ENCODE measurements around the gene ATL2. TPM values are rescaled to one million over a fixed set of nuclear protein-coding genes. Genes with fewer than 3 reads are reported as not detected.

ATL2 gene
- total and polyA plus RNA-seq, 2 donors (not counting 1 experiment from before 2014, with no cell fraction given): 21.1 to 69.0 TPM

GRCh38 chr2:38301340-38301968, 75.6 kb downstream of the ATL2 start:
- Histone ChIP-seq H3K9me3 (ENCODE audit: control extremely low read depth in 1 of 3, control insufficient read depth in 2 of 3, insufficient read depth in 1 of 3, low read length in 2 of 3) (no peaks in the 10 kb centered on the region), H3K27me3 (replicated peaks in 1 of 4; ENCODE audit: control extremely low read depth in 1 of 4, control insufficient read depth in 3 of 4, insufficient read depth in 4 of 4, low read length in 3 of 4) (no peaks in the 10 kb centered on the region), H3K4me3 (ENCODE audit: control extremely low read depth in 1 of 5, extremely low read depth in 1 of 5, insufficient read depth in 1 of 5, low read depth in 2 of 5, low read length in 4 of 5) (no peak overlapping the region), H3K27ac (ENCODE audit: low read length in 2 of 2) (no peak overlapping the region), H3K4me2 (replicated peaks; ENCODE audit: low read depth, low read length, poor library complexity, severe bottlenecking) (peak overlapping the region; percentile 15), H4K20me1 (ENCODE audit: control insufficient read depth, insufficient read depth, low read length, poor library complexity, severe bottlenecking) (no peaks in the 10 kb centered on the region), H3K9ac (ENCODE audit: low read length) (no peak overlapping the region), H3K36me3 (replicated peaks in 1 of 2; ENCODE audit: control extremely low read depth in 1 of 2, control insufficient read depth in 1 of 2, extremely low read depth in 1 of 2, insufficient read depth in 2 of 2, low read length in 1 of 2) (peaks cover 6 to 44% of the 10 kb centered on the region in 2 experiments), H3K4me1 (ENCODE audit: control insufficient read depth in 2 of 2, insufficient read depth in 2 of 2, low read length in 2 of 2) (peaks cover 11% of the 10 kb centered on the region in 2 donors), H2AFZ (ENCODE audit: insufficient read depth, low read depth, low read length, poor library complexity, severe bottlenecking) (no peak overlapping the region), H3K79me2 (ENCODE audit: control insufficient read depth, insufficient read depth, low read length) (peaks cover 7% of the 10 kb centered on the region)
- DNase-seq: peak; percentile 42
- TF ChIP-seq, protein P1, sequence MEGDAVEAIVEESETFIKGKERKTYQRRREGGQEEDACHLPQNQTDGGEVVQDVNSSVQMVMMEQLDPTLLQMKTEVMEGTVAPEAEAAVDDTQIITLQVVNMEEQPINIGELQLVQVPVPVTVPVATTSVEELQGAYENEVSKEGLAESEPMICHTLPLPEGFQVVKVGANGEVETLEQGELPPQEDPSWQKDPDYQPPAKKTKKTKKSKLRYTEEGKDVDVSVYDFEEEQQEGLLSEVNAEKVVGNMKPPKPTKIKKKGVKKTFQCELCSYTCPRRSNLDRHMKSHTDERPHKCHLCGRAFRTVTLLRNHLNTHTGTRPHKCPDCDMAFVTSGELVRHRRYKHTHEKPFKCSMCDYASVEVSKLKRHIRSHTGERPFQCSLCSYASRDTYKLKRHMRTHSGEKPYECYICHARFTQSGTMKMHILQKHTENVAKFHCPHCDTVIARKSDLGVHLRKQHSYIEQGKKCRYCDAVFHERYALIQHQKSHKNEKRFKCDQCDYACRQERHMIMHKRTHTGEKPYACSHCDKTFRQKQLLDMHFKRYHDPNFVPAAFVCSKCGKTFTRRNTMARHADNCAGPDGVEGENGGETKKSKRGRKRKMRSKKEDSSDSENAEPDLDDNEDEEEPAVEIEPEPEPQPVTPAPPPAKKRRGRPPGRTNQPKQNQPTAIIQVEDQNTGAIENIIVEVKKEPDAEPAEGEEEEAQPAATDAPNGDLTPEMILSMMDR (IDR thresholded peaks at IDR 0.05): no peak
- TF ChIP-seq EZH2 (IDR thresholded peaks at IDR 0.05; ENCODE audit: borderline replicate concordance, insufficient read depth, low read depth, low read length, poor library complexity, severe bottlenecking): no peak
- intact Hi-C loops (cut with micrococcal nuclease): no loop called here
- 86% methylated on average over 2 of the region's 3 CpGs for WGBS (ENCODE audit: insufficient coverage)
- Mint-ChIP-seq H3K4me1 (peaks cover 22% of the 10 kb centered on the region), H3K27ac (no peak overlapping the region), H3K9me3 (ENCODE audit: insufficient read depth) (no peaks in the 10 kb centered on the region), H3K4me3 (no peak overlapping the region), H3K27me3 (no peaks in the 10 kb centered on the region)
- ATAC-seq (ENCODE audit: low read depth): peak; percentile 24
- CTCF ChIA-PET: interaction anchor here (0.9 kb wide), 1 partner anchor 14 kb away, joined by 3 read pairs; no protein-coding TSS in a partner anchor
- POLR2A ChIA-PET: no interaction called here

GRCh38 chr2:38298539-38298938, 78.5 kb downstream of the ATL2 start:
- no peaks in the 10 kb centered on the region for H3K27me3 Mint-ChIP-seq
- H3K4me1 Mint-ChIP-seq: peaks cover 9% of the 10 kb centered on the region
- H3K4me3 ChIP-seq (ENCODE audit: control extremely low read depth in 1 of 5, extremely low read depth in 1 of 5, insufficient read depth in 1 of 5, low read depth in 2 of 5, low read length in 4 of 5): no peak overlapping the region
- H3K4me2 ChIP-seq (replicated peaks; ENCODE audit: low read depth, low read length, poor library complexity, severe bottlenecking): no peak overlapping the region
- H3K9ac ChIP-seq (ENCODE audit: low read length): no peak overlapping the region
- no peak for DNase-seq
- no peaks in the 10 kb centered on the region for H4K20me1 ChIP-seq (ENCODE audit: control insufficient read depth, insufficient read depth, low read length, poor library complexity, severe bottlenecking)
- TF ChIP-seq, protein P1 (IDR thresholded peaks at IDR 0.05): no peak
- no peak for TF ChIP-seq EZH2 (IDR thresholded peaks at IDR 0.05; ENCODE audit: borderline replicate concordance, insufficient read depth, low read depth, low read length, poor library complexity, severe bottlenecking)
- H3K4me1 ChIP-seq (ENCODE audit: control insufficient read depth in 2 of 2, insufficient read depth in 2 of 2, low read length in 2 of 2): peaks cover 7 to 11% of the 10 kb centered on the region in 2 donors
- H3K27me3 ChIP-seq (replicated peaks in 1 of 4; ENCODE audit: control extremely low read depth in 1 of 4, control insufficient read depth in 3 of 4, insufficient read depth in 4 of 4, low read length in 3 of 4): no peaks in the 10 kb centered on the region
- intact Hi-C loops (cut with micrococcal nuclease): no loop called here
- CTCF ChIA-PET: no interaction called here
- H3K27ac ChIP-seq (ENCODE audit: low read length in 2 of 2): no peak overlapping the region
- H3K36me3 ChIP-seq (replicated peaks in 1 of 2; ENCODE audit: control extremely low read depth in 1 of 2, control insufficient read depth in 1 of 2, extremely low read depth in 1 of 2, insufficient read depth in 2 of 2, low read length in 1 of 2): peaks cover 6 to 46% of the 10 kb centered on the region in 2 experiments
- no peaks in the 10 kb centered on the region for H3K9me3 ChIP-seq (ENCODE audit: control extremely low read depth in 1 of 3, control insufficient read depth in 2 of 3, insufficient read depth in 1 of 3, low read length in 2 of 3)
- no peak overlapping the region for H2AFZ ChIP-seq (ENCODE audit: insufficient read depth, low read depth, low read length, poor library complexity, severe bottlenecking)
- H3K9me3 Mint-ChIP-seq (ENCODE audit: insufficient read depth): no peaks in the 10 kb centered on the region
- no peak for ATAC-seq (ENCODE audit: low read depth)
- no CpG with 5 or more reads among the region's 2 CpGs for WGBS (ENCODE audit: insufficient coverage)
- no peak overlapping the region for H3K4me3 Mint-ChIP-seq
- no peaks in the 10 kb centered on the region for H3K79me2 ChIP-seq (ENCODE audit: control insufficient read depth, insufficient read depth, low read length)
- H3K27ac Mint-ChIP-seq: no peak overlapping the region
- POLR2A ChIA-PET: no interaction called here
